ENCODE results near the gene EVL.

GRCh38 chr14:100132161-100132902, 67.1 kb downstream of the EVL start:
- TF ChIP-seq TCF4 (CRISPR knock-in tag; IDR thresholded peaks at IDR 0.05; ENCODE audit: borderline replicate concordance): no peak
- no peak for TF ChIP-seq CREB5 (CRISPR knock-in tag; IDR thresholded peaks at IDR 0.05; ENCODE audit: low read depth)
- TF ChIP-seq BACH2 (CRISPR knock-in tag; IDR thresholded peaks at IDR 0.05; ENCODE audit: borderline replicate concordance): no peak
- no peak for TF ChIP-seq ZNF565 (CRISPR knock-in tag; conservative IDR thresholded peaks at IDR 0.05; ENCODE audit: low read depth)
- TF ChIP-seq ESRRG (CRISPR knock-in tag; IDR thresholded peaks at IDR 0.05): no peak
- TF ChIP-seq CSDC2 (CRISPR knock-in tag; IDR thresholded peaks at IDR 0.05): no peak
- TF ChIP-seq PATZ1 (CRISPR knock-in tag; IDR thresholded peaks at IDR 0.05; ENCODE audit: borderline replicate concordance): no peak
- no peak for TF ChIP-seq SNAI2 (CRISPR knock-in tag; IDR thresholded peaks at IDR 0.05)

All from SK-N-SH treated with all-trans-retinoic acid at 6 μM for 48 hours (cell line).